Measurements from ENCODE around the gene NUB1. TPM values are rescaled to one million over a fixed set of nuclear protein-coding genes. Genes with fewer than 3 reads are reported as not detected.

The NUB1 gene
- total RNA-seq, 1 donor from 2014 or later: 40.3 TPM

DNA sequence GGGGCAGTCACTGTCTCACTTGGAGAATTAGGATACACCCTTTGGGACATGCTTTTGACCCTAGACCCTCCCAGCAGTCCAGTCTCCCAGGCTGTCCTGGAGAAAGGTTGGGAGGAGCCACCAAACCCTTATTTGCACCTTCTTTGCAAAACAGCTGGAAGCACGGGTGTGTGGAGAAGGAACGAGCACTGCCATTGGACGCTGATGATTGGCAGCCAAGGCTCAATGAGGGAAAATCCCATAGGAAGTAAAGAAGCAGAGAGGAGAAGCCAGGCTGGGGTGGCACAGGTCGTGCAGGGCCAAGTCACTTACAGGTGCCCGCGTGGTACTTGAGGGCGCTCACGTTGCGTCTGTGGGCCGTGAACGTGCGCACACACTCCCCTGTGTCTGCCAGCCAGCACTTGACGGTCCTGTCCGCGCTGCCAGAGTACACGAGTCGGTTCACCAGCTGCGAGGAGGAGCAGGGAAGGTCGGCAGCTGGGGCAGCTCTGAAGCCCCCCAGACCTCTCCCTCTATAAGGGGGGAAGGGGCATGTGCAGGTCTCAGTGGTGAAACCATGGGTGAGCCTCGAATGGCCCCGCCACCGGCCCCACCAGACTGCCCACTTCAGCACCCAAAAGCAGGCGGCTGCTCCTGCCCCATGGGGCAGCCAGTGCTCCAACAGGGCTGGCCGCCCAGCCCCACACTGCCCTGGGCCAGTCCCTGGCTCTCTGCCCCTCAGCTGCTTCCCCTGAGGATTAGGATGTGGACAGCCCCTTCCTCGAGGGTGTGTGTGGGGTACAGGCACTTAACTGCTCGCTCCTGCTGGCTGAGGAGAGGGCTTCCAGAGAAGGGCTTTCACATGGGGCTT lies 43.4 kb downstream of the NUB1 start:
- no peak overlapping the region for H3K4me3 Mint-ChIP-seq

DNA sequence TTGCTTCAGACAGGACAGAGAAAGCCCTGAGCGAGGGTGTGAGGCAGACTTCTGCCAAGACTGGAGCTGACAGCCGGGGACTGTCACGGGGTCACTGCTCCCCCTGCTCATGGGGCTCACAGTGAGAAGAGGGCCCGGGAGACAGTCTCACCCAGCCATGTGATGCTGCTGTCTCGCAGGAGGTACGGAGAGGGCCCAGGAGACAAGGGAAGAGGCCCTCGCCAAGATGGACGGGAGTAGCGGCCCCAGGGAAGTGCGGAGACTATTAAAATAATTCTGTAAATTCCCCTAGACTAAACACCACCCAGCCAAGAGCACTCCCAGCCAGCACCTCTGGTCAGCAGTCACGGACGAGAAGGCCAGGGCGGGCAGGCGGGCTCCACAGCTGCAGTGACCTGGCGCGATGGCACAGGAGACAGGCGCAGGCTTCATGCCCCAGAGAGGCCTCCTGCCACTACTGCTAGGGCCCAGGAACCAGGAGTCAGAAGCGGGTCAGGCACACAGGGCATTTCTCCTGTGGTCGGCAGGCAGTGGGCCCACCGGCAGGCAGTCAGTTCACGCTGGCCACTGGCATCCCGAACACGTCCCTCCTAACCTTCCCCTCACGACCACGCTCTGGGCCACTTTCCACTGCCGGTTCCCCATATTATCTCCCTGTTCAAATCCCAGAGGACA lies 44.2 kb downstream of the NUB1 start:
- Mint-ChIP-seq H3K27ac (no peak overlapping the region), H3K4me1 (ENCODE audit: low read depth) (no peaks in the 10 kb centered on the region), H3K27me3 (ENCODE audit: insufficient read depth) (peaks cover 31% of the 10 kb centered on the region), H3K9me3 (no peaks in the 10 kb centered on the region), H3K36me3 (ENCODE audit: low read depth) (no peaks in the 10 kb centered on the region), H3K4me3 (no peak overlapping the region)
- intact Hi-C loops (cut with micrococcal nuclease): no loop called here
- no peak for DNase-seq (ENCODE audit: low spot score)

More for the DNA sequence above, 43.4 kb downstream of the NUB1 start:
- Mint-ChIP-seq H3K4me1 (ENCODE audit: low read depth) (no peaks in the 10 kb centered on the region), H3K27me3 (ENCODE audit: insufficient read depth) (peaks cover 32% of the 10 kb centered on the region), H3K27ac (no peak overlapping the region), H3K9me3 (no peaks in the 10 kb centered on the region), H3K36me3 (ENCODE audit: low read depth) (no peaks in the 10 kb centered on the region)
- intact Hi-C loops (cut with micrococcal nuclease): no loop called here
- DNase-seq (ENCODE audit: low spot score): no peak

DNA sequence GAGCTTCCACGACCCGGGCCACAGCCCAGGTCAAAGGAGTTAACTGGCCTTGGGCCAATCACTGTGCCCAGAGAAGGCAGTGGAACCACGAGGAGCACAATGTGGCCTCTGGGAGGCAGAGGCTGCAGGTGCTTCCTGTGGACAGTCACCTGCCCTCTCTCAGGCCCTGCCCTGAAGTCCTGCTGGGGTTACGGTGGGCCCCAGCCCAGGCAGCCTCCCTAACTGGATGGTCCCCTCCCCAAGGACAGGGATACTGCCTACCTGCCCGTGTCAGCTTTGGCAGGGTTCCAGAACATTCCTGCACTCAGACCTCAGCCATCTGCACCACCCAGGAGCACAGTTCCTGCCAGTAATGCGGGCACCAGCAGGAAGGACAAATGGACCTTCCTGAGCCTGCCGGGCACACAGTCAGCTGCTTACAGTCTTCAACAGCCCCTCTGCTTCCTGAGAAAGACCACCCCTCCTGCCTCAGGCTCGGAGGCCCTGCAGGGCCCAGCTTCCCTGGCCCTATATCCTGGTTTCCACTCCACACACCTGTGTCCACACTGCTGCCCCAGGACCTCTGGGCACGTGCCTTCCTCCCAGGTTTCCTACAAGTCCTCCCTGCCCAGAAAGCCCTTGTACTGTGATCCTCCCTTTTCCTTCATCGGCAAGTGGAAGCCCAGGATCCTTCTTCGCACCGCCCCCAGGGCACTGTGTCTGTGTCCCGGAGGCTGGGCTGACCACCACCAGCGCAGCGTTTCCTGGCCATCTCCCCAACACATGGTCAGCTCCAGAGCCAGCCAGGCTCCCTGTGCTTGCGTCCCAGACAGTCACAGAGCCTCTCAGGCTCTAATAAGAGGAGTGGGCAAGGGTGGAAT lies 44.9 kb downstream of the NUB1 start:
- no peak overlapping the region for H3K4me3 Mint-ChIP-seq
- peaks cover 26% of the 10 kb centered on the region for H3K27me3 Mint-ChIP-seq (ENCODE audit: insufficient read depth)
- no peaks in the 10 kb centered on the region for H3K4me1 Mint-ChIP-seq (ENCODE audit: low read depth)
- no peaks in the 10 kb centered on the region for H3K9me3 Mint-ChIP-seq
- no peak for DNase-seq (ENCODE audit: low spot score)
- no peak overlapping the region for H3K27ac Mint-ChIP-seq
- intact Hi-C loops (cut with micrococcal nuclease): no loop called here
- H3K36me3 Mint-ChIP-seq (ENCODE audit: low read depth): no peaks in the 10 kb centered on the region

DNA sequence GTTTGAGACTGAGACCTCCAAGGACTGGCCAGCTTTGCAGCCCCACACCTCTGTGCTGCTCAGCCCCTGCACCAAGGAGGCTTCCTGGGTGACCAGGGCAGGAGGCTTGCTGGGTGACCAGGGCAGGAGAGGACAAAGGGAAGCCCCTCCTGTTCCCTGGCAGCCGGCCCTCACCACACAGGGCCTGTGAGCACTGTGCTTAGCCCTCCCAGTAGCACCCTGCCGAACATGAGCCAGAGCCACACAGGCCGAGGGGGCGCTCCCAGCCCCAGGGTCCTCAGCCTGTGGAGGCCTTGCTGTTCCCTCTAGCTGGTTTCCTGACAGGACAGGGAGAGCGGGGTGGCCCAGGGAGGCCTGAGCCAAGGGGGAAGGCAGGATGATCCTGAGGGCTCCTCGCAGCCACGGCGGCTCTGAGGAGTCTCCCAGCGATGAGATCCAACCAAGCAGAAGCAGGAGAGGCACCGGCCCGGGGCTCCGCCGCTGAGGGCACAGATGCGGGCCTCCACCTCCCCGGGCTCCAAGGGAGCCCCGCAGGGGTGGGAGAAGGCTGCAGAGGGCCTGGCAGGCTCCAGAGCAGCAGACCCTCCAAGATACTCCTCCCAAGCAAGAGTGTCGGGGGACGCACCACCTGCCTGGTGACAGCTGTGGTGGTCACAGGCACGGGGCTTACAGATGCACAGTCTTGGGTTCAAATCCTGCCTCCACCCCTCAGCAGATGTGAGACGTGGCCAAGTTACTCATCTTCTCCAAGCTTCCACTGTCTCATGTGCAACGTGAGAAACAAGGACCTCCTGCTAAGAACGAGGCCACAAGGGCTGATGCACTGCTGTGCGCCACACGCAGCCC lies 45.8 kb downstream of the NUB1 start:
- no peak for DNase-seq (ENCODE audit: low spot score)
- intact Hi-C loops (cut with micrococcal nuclease): no loop called here
- H3K27me3 Mint-ChIP-seq (ENCODE audit: insufficient read depth): peaks cover 19% of the 10 kb centered on the region
- no peaks in the 10 kb centered on the region for H3K36me3 Mint-ChIP-seq (ENCODE audit: low read depth)
- no peaks in the 10 kb centered on the region for H3K4me1 Mint-ChIP-seq (ENCODE audit: low read depth)
- no peaks in the 10 kb centered on the region for H3K9me3 Mint-ChIP-seq
- H3K27ac Mint-ChIP-seq: no peak overlapping the region
- H3K4me3 Mint-ChIP-seq: no peak overlapping the region

DNA sequence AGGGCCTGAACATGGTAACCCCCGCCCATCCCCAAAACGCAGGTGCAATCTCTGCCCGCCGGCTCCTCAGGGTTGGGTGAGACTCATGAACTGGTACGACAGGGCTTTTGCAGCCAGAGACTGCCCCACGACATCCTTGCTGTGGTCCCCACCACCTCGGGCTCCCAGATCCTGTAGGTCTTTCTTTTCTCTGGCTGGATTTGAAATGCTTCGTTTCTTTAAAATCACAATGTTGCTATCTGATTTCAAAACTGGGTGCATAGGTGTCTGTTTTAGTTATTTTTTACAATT lies 46.3 kb downstream of the NUB1 start:
- intact Hi-C loops (cut with micrococcal nuclease): no loop called here
- Mint-ChIP-seq H3K36me3 (ENCODE audit: low read depth) (no peaks in the 10 kb centered on the region), H3K27ac (no peak overlapping the region), H3K27me3 (ENCODE audit: insufficient read depth) (peaks cover 15% of the 10 kb centered on the region), H3K9me3 (no peaks in the 10 kb centered on the region), H3K4me1 (ENCODE audit: low read depth) (no peaks in the 10 kb centered on the region), H3K4me3 (no peak overlapping the region)
- no peak for DNase-seq (ENCODE audit: low spot score)

DNA sequence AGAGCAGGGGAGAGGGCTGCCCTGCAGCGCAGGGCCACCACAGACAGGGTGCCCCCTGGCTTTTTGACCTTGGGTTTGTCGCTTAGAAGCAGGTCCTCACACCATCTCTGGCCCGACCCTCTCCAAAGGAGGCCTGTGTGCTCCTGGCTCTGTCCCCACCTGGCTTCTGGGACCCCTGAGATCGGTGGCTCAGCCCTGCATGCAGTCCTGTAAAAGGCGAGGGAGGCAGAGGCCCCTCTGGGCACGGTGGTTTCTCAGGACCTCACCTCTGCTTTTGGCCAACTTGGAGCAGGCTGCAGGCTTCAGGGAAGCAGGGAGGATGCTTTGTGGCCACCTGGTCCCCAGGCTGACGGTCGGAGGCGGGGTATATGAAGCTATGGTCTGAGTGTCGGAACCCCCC lies 46.8 kb downstream of the NUB1 start:
- DNase-seq (ENCODE audit: low spot score): no peak
- Mint-ChIP-seq H3K27ac (no peak overlapping the region), H3K9me3 (no peaks in the 10 kb centered on the region), H3K4me1 (ENCODE audit: low read depth) (no peaks in the 10 kb centered on the region), H3K36me3 (ENCODE audit: low read depth) (no peaks in the 10 kb centered on the region), H3K4me3 (no peak overlapping the region), H3K27me3 (ENCODE audit: insufficient read depth) (peaks cover 10% of the 10 kb centered on the region)
- intact Hi-C loops (cut with micrococcal nuclease): no loop called here

DNA sequence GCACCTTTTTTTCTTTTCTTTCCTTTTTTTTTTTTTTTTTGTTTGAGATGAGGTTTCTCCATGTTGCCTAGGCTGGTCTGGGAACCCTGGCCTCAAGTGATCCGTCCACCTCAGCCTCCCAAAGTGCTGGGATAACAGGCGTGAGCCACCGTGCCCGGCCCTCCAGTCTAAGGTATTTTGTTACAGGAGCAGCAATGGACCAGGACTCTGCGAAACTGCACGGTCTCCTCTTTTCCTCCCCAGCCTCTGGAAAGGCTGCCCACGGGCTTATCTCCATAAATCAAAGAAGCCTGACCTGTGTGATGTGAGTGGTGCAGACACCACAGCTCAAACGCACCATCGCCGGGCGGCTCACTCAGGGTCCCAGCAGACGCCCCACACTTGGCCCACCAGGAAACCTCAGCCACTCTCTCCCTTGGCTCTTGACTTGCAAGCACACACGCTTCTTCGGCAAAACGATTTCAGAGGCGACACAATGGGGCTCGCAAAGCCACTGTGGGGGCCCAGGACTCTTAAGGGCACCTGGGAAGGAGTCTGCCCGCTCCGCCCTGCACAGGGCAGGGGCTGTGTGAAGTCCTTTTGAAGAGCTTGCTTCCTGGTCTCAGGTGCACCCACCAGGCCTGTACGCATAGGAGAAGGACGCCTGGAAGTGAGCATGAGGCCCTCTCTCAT lies 47.6 kb downstream of the NUB1 start:
- H3K27me3 Mint-ChIP-seq (ENCODE audit: insufficient read depth): peaks cover 4% of the 10 kb centered on the region
- DNase-seq (ENCODE audit: low spot score): no peak
- no peaks in the 10 kb centered on the region for H3K9me3 Mint-ChIP-seq
- no peaks in the 10 kb centered on the region for H3K4me1 Mint-ChIP-seq (ENCODE audit: low read depth)
- intact Hi-C loops (cut with micrococcal nuclease): no loop called here
- no peaks in the 10 kb centered on the region for H3K36me3 Mint-ChIP-seq (ENCODE audit: low read depth)
- H3K27ac Mint-ChIP-seq: no peak overlapping the region
- H3K4me3 Mint-ChIP-seq: no peak overlapping the region

DNA sequence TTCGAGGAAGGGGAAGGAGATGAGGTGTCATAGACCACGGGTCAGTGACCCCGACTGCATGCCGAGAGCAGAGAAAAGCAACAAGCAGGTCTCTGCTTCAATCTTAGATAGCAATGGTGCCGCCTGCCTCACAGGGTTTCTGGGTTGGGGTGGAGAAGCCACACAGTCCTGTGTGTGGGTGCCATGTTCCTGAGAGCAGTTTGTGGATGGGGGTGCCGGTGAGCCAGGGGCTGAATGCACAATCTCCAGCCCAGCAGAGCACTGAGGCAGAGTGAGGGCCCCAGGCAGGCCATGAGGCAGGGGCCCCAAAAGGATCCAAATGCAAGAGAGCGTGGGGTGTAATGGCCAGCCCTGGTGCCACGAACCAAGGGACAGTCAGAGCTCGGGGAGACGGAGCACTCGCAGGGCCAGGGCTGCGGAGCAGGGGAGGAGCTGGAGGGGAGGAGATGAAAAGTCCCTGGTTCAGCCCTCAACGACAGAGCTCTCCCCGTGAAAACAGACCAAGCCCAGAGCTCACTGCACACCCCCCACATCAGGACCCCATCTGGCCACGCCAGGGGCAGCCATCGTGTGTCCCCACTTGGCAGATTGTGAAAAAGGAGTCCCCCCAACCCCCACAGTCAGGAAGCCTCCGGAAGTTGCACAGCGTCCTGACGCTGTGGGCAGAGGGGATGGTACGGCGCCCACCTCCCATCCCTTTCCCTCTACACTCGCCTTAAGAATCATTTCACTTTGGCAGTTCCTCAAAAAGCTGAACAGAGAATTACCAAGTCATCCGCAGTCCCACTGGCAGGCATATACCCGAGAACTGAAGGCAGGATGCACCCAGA lies 48.4 kb downstream of the NUB1 start:
- Mint-ChIP-seq H3K27me3 (ENCODE audit: insufficient read depth) (peaks cover 4% of the 10 kb centered on the region), H3K27ac (no peak overlapping the region), H3K9me3 (no peaks in the 10 kb centered on the region), H3K4me1 (ENCODE audit: low read depth) (no peaks in the 10 kb centered on the region), H3K36me3 (ENCODE audit: low read depth) (no peaks in the 10 kb centered on the region), H3K4me3 (no peak overlapping the region)
- intact Hi-C loops (cut with micrococcal nuclease): no loop called here
- no peak for DNase-seq (ENCODE audit: low spot score)

DNA sequence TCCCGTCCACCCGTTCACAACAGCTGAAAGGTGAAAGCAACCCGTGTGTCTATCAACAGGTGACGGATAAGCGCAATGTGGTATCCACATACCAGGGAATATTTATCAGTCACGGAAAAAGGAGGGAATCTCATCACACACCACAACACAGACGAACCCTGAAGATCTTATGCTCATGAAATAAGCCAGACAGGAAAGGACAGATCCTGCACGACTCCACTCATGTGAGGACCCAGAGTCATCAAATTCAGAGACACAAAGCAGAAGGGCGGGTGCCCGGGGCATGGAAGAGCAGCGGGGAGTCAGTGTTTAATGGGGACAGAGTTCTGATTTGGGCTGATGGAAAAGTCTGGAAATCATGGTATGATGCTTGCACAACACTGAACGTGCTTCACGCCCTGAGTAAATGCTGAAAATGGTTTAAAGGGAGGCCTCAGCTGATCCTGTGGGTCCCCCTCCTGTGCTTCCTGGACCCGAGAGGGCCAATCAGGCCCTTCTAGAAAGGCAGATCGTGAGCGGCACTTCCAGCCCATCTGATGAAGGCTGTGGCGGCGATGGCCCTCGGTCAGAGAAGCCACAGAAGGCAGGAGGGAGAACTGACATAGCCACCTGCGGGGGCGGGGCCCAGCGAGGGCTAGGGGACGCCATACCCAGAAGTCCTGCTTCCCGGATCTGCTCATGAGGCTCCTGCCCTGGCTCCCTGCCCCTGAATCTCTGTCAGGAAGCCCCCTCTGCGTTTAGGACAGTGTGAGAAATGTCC lies 49.2 kb downstream of the NUB1 start:
- no peak for DNase-seq (ENCODE audit: low spot score)
- Mint-ChIP-seq H3K27ac (no peak overlapping the region), H3K4me3 (no peak overlapping the region), H3K4me1 (ENCODE audit: low read depth) (no peaks in the 10 kb centered on the region), H3K9me3 (no peaks in the 10 kb centered on the region), H3K27me3 (ENCODE audit: insufficient read depth) (peaks cover 4% of the 10 kb centered on the region), H3K36me3 (ENCODE audit: low read depth) (no peaks in the 10 kb centered on the region)
- intact Hi-C loops (cut with micrococcal nuclease): no loop called here

DNA sequence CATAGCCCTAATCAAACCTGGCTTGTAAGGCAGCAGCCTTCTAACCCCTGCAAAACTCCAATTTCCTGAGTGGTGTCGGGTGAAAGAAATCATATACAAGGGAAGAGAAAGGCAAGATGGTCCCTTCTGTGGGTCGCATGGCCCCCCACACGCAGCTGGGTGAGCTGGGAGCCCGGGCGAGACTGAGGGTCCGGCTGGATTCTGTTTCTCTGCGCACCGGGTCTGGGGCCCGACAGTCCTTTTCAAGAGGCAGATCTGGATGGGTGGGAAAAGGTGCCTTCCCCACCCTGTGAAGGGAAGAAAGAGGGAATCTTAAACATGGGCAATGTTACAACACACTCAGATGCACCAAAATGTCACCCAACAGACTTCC lies 49.7 kb downstream of the NUB1 start:
- no peak overlapping the region for H3K27ac Mint-ChIP-seq
- no peak overlapping the region for H3K4me3 Mint-ChIP-seq
- H3K27me3 Mint-ChIP-seq (ENCODE audit: insufficient read depth): peaks cover 4% of the 10 kb centered on the region
- no peaks in the 10 kb centered on the region for H3K36me3 Mint-ChIP-seq (ENCODE audit: low read depth)
- intact Hi-C loops (cut with micrococcal nuclease): no loop called here
- H3K4me1 Mint-ChIP-seq (ENCODE audit: low read depth): no peaks in the 10 kb centered on the region
- no peaks in the 10 kb centered on the region for H3K9me3 Mint-ChIP-seq
- no peak for DNase-seq (ENCODE audit: low spot score)

DNA sequence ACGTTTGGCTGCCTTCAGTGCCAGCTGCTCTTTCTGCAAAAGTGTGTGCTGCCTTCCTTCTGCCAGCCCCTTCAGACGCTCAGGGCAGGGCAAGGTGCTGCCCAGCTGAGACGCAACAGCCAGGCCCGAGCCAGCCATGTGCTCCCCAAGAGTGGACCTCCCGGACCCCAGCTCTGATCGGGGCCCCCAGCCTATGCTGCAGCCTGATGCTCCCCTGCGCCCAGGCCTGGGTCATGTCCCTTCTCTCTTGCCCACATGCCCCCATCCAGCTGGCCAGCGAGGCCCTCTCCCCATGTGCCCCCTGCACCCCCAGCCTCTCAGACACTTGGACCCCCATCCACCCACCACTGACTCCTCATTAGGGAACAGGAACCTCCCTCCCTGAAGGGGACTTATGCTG lies 50.4 kb downstream of the NUB1 start:
- no peak for DNase-seq (ENCODE audit: low spot score)
- intact Hi-C loops (cut with micrococcal nuclease): no loop called here
- no peaks in the 10 kb centered on the region for H3K9me3 Mint-ChIP-seq
- no peak overlapping the region for H3K27ac Mint-ChIP-seq
- no peak overlapping the region for H3K4me3 Mint-ChIP-seq
- no peaks in the 10 kb centered on the region for H3K4me1 Mint-ChIP-seq (ENCODE audit: low read depth)
- H3K36me3 Mint-ChIP-seq (ENCODE audit: low read depth): no peaks in the 10 kb centered on the region
- H3K27me3 Mint-ChIP-seq (ENCODE audit: insufficient read depth): peaks cover 4% of the 10 kb centered on the region

Measured in activated T-helper 1 cell treated with anti-CD3 and anti-CD28 coated beads, Interleukin-12 subunit alpha, Interleukin-12 subunit beta, Interleukin-2, Interleukin-4 antibody, amounts not matched to agents 30 ng/mL and 10 ng/mL and 1 ng/mL, durations not matched to agents 14 hours and 24 hours and 36 hours (primary cell).